ENCODE data around the gene RINT1. TPM values are rescaled to one million over a fixed set of nuclear protein-coding genes. Genes with fewer than 3 reads are reported as not detected.

RINT1 gene
- total and polyA plus RNA-seq, 2 of the 13 experiments (the other 11 are each of a cell fraction or from before 2014, with no cell fraction given), result 14.7 to 19.3 TPM

DNA sequence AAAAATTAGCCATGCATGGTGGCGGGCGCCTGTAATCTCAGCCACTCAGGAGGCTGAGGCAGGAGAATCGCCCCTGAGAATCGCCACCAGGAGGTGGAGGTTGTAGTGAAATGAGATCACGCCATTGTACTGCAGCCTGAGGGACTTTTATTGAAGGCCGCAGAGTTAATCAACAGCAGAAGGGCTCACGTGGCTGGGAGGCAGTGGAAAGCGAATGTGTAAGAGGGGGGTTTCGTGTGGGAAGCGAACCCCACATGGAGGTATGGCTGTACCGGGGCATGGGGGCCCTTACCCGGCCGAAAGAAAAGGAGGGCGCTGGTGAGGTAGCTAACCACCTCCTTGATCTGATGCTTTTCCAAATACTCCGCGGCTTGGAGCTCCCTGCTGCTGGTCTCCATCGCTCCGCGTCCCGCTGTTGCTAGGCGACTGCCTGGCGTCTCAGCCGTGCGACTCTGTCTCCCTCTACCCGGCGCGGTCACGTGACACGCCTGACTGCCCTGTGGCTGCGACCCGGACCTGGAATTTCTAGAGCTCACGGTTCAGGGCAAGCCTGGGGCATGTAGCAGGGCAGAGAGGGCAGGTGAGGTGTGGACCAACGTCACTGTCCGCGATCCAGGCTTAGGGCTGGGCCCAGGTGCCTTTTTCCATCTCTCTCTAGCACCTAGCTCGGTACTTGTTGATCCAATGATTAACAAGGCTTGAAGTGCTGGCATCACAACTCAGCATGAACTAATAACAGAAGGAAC is 49.2 kb downstream of the RINT1 start, which contains the start of gene EFCAB10 (continued):
- 0 out of 2 replicates have a peak, but pooled peaks have one; percentile 43 for TF ChIP-seq BORCS8-MEF2B (CRISPR knock-in tag; IDR thresholded peaks at IDR 0.05)
- no peak for TF ChIP-seq ZFP41 (CRISPR knock-in tag; IDR thresholded peaks at IDR 0.05; ENCODE audit: borderline replicate concordance)
- TF ChIP-seq RBM22 (optimal IDR thresholded peaks at IDR 0.05; ENCODE audit: low read length), result peak; percentile 24
- 0 out of 2 replicates have a peak, but pooled peaks have one; percentile 43 for TF ChIP-seq KLF6 (CRISPR knock-in tag; IDR thresholded peaks at IDR 0.05)
- peak; percentile 61 for TF ChIP-seq ZNF883 (CRISPR knock-in tag; IDR thresholded peaks at IDR 0.05; ENCODE audit: not compliant biosample characterization)
- no peak for TF ChIP-seq EP300 (IDR thresholded peaks at IDR 0.05; ENCODE audit: low read depth in 2 of 2, low read length in 2 of 2)
- TF ChIP-seq EP300 (CRISPR knock-in tag; IDR thresholded peaks at IDR 0.05; ENCODE audit: borderline replicate concordance), result no peak
- no peak for TF ChIP-seq BRD4 (CRISPR knock-in tag; IDR thresholded peaks at IDR 0.05)
- TF ChIP-seq NFE2 (CRISPR knock-in tag; IDR thresholded peaks at IDR 0.05), result no peak
- no peak for TF ChIP-seq HMGXB3 (CRISPR knock-in tag; IDR thresholded peaks at IDR 0.05; ENCODE audit: borderline replicate concordance)
- TF ChIP-seq ZNF292 (CRISPR knock-in tag; IDR thresholded peaks at IDR 0.05; ENCODE audit: borderline replicate concordance, low read depth), result peak; percentile 88; the same call in 1 of the 2 replicates
- TF ChIP-seq, protein P1, sequence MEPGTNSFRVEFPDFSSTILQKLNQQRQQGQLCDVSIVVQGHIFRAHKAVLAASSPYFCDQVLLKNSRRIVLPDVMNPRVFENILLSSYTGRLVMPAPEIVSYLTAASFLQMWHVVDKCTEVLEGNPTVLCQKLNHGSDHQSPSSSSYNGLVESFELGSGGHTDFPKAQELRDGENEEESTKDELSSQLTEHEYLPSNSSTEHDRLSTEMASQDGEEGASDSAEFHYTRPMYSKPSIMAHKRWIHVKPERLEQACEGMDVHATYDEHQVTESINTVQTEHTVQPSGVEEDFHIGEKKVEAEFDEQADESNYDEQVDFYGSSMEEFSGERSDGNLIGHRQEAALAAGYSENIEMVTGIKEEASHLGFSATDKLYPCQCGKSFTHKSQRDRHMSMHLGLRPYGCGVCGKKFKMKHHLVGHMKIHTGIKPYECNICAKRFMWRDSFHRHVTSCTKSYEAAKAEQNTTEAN (CRISPR knock-in tag; conservative IDR thresholded peaks at IDR 0.05), result no peak
- no peak for TF ChIP-seq ATF7 (IDR thresholded peaks at IDR 0.05)
- no peak for TF ChIP-seq ATF7 (CRISPR knock-in tag; IDR thresholded peaks at IDR 0.05)
- 0 out of 2 replicates have a peak, but pooled peaks have one; percentile 18 for TF ChIP-seq PITX1 (CRISPR knock-in tag; IDR thresholded peaks at IDR 0.05)
- 0 out of 2 replicates have a peak, but pooled peaks have one; percentile 15 for TF ChIP-seq IRF2 (CRISPR knock-in tag; IDR thresholded peaks at IDR 0.05)
- TF ChIP-seq BHLHE40 (IDR thresholded peaks at IDR 0.05; ENCODE audit: low read length), result peak; percentile 89
- peak; percentile 56 for TF ChIP-seq ZNF574 (CRISPR knock-in tag; IDR thresholded peaks at IDR 0.05)
- TF ChIP-seq ZNF816 (CRISPR knock-in tag; IDR thresholded peaks at IDR 0.05; ENCODE audit: borderline replicate concordance), result no peak
- 0 out of 2 replicates have a peak, but pooled peaks have one; percentile 20 for TF ChIP-seq MED1 (CRISPR knock-in tag; IDR thresholded peaks at IDR 0.05)
- no peak for TF ChIP-seq ETV5 (CRISPR knock-in tag; IDR thresholded peaks at IDR 0.05; ENCODE audit: borderline replicate concordance)
- no peak for TF ChIP-seq ZNF451 (CRISPR knock-in tag; IDR thresholded peaks at IDR 0.05)
